SU-DHL-6 (cell line): Measurements from ENCODE around the gene TOP2B.

Source experiments
- H2AFZ ChIP-seq: fragments of 200-600 bp; sonication (generic); 2 replicates; pipeline ENCODE4 v1.6.1; 2014; ENCODE audit warnings: low read depth, mild to moderate bottlenecking, moderate library complexity, mixed read lengths, antibody characterized with exemption, low read length; ENCODE audit not compliant: severe bottlenecking
- H3F3A ChIP-seq: fragments of 200-600 bp; shearing (Covaris generic); 2 replicates; pipeline ENCODE4 v1.6.0; 2016; ENCODE audit warnings: antibody characterized with exemption, mild to moderate bottlenecking; ENCODE audit not compliant: insufficient read depth
- H3K27ac ChIP-seq: fragments of 200-600 bp; sonication (generic); 2 replicates; pipeline ENCODE4 v1.5.1; 2016; ENCODE audit warnings: low read depth, mild to moderate bottlenecking, low read length, moderate library complexity, mixed read lengths
- H3K27me3 ChIP-seq: fragments of 200-600 bp; sonication (generic), shearing (Covaris generic); 2 replicates; pipeline ENCODE4 v1.6.0; 2014; ENCODE audit warnings: mild to moderate bottlenecking, low read length
- H3K36me3 ChIP-seq: fragments of 200-600 bp; sonication (generic); 2 replicates; pipeline ENCODE4 v1.6.1; 2014; ENCODE audit warnings: mild to moderate bottlenecking, low read length, mixed read lengths
- H3K4me2 ChIP-seq: fragments of 300-600, 200-600 bp; shearing (Covaris generic), sonication (generic); 2 replicates; pipeline ENCODE4 v1.6.0; 2014; ENCODE audit warnings: low read length, low read depth, mild to moderate bottlenecking; ENCODE audit not compliant: poor library complexity, severe bottlenecking
- H3K4me3 ChIP-seq: fragments of 200-600 bp; sonication (generic); 2 replicates; pipeline ENCODE4 v1.5.1; 2014; ENCODE audit warnings: antibody characterized with exemption, low read length, mild to moderate bottlenecking, mixed read lengths; ENCODE audit not compliant: insufficient read depth, poor library complexity, severe bottlenecking
- H3K79me2 ChIP-seq: fragments of 200-600 bp; sonication (generic); 2 replicates; pipeline ENCODE4 v1.6.1; 2014; ENCODE audit warnings: mild to moderate bottlenecking, low read length, moderate library complexity; ENCODE audit not compliant: insufficient read depth
- H3K9ac ChIP-seq: fragments of 200-600 bp; sonication (generic); 2 replicates; pipeline ENCODE4 v1.7.0; 2014; ENCODE audit warnings: mild to moderate bottlenecking, low read length
- H3K9me2 ChIP-seq: fragments of 200-600 bp; sonication (generic); replicated peaks from 2 replicates; pipeline ENCODE4 v1.6.1; 2014; ENCODE audit warnings: low read length; ENCODE audit not compliant: insufficient read depth
- H3K9me3 ChIP-seq: fragments of 200-600 bp; sonication (generic); 2 replicates; pipeline ENCODE4 v1.6.1; 2014; ENCODE audit warnings: low read length, mixed read lengths; ENCODE audit not compliant: insufficient read depth
- H4K20me1 ChIP-seq: fragments of 200-600 bp; sonication (generic); 2 replicates; pipeline ENCODE4 v1.6.1; 2014; ENCODE audit warnings: low read depth, mild to moderate bottlenecking, antibody characterized with exemption, low read length, moderate library complexity, mixed read lengths
- EZH2phosphoT487 ChIP-seq: fragments of 200-600 bp; sonication (generic), shearing (Covaris generic); conservative IDR thresholded peaks from 2 replicates; pipeline ENCODE4 v1.6.1; 2018; ENCODE audit warnings: mild to moderate bottlenecking, antibody characterized with exemption, low read length, moderate library complexity, mixed read lengths
- TF ChIP-seq, protein P1 (sequence below): fragments of 200-600 bp; sonication (generic); IDR thresholded peaks from one replicate; pipeline ENCODE4 v1.5.1; 2017; ENCODE audit warnings: antibody characterized with exemption, mild to moderate bottlenecking, low read length, moderate library complexity; ENCODE audit not compliant: insufficient read depth, poor library complexity, severe bottlenecking

The TOP2B gene

GRCh38 chr3:25663347-25663868 is 1.3 kb downstream of the TOP2B start:
- peak overlapping the region; percentile 64 for H3K27ac ChIP-seq
- H3K4me3 ChIP-seq = peak overlapping the region; percentile 75

DNA sequence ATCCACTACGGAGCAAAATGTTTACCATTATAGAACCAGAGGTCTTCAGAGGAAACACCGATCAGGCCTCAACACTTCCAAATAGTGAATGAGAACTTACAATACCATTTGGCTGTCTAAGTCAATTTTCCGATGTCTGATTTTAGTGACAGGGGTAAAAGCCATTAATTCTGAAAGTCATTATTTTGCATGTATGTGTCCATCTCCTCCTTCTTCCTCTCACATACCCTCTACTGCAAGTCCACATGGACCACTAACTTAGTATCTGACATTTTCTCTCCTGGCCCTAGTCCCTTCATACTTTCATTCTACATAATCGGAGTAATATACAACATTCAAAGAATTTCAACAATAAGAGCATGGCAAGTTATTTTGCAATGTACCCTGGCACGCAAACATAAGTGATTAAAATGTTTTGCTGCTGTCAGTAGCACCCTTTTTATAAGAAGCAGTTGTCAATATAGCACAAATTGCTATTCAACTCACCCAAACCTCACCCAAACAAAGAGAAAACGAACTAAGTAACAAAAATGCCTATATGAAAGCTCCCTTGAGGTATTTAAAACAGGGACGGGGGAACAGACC is 1.9 kb downstream of the TOP2B start:
- Histone ChIP-seq H3K27me3 (no peaks in the 10 kb centered on the region), H3K9me2 (no peaks in the 10 kb centered on the region), H3K4me2 (peak overlapping the region; percentile 72), H2AFZ (no peak overlapping the region), H4K20me1 (peaks cover 35% of the 10 kb centered on the region), H3K27ac (no peak overlapping the region), H3K4me3 (peak overlapping the region; percentile 75), H3K9me3 (no peaks in the 10 kb centered on the region), H3K79me2 (peaks cover 54% of the 10 kb centered on the region), H3K9ac (peak overlapping the region; percentile 75), H3F3A (peaks cover 18% of the 10 kb centered on the region; the same call in 1 of the 2 replicates), H3K36me3 (no peaks in the 10 kb centered on the region)
- TF ChIP-seq, protein P1, sequence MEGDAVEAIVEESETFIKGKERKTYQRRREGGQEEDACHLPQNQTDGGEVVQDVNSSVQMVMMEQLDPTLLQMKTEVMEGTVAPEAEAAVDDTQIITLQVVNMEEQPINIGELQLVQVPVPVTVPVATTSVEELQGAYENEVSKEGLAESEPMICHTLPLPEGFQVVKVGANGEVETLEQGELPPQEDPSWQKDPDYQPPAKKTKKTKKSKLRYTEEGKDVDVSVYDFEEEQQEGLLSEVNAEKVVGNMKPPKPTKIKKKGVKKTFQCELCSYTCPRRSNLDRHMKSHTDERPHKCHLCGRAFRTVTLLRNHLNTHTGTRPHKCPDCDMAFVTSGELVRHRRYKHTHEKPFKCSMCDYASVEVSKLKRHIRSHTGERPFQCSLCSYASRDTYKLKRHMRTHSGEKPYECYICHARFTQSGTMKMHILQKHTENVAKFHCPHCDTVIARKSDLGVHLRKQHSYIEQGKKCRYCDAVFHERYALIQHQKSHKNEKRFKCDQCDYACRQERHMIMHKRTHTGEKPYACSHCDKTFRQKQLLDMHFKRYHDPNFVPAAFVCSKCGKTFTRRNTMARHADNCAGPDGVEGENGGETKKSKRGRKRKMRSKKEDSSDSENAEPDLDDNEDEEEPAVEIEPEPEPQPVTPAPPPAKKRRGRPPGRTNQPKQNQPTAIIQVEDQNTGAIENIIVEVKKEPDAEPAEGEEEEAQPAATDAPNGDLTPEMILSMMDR = no peak
- TF ChIP-seq EZH2phosphoT487 = no peak

More at GRCh38 chr3:25663347-25663868, 1.3 kb downstream of the TOP2B start:
- Histone ChIP-seq H3K36me3 (no peaks in the 10 kb centered on the region), H4K20me1 (peaks cover 35% of the 10 kb centered on the region), H3K9ac (peak overlapping the region; percentile 75), H3K4me2 (peak overlapping the region; percentile 72), H3K27me3 (no peaks in the 10 kb centered on the region), H3F3A (peaks cover 18% of the 10 kb centered on the region; the same call in 1 of the 2 replicates), H2AFZ (peak overlapping the region; percentile 68), H3K79me2 (peaks cover 54% of the 10 kb centered on the region), H3K9me2 (no peaks in the 10 kb centered on the region), H3K9me3 (no peaks in the 10 kb centered on the region)
- no peak for TF ChIP-seq EZH2phosphoT487
- TF ChIP-seq, protein P1 = no peak

- Histone ChIP-seq H3K27ac (no peak overlapping the region), H3K36me3 (no peaks in the 10 kb centered on the region), H3K9me3 (no peaks in the 10 kb centered on the region), H3K79me2 (peaks cover 63% of the 10 kb centered on the region), H3K27me3 (no peaks in the 10 kb centered on the region), H3F3A (peaks cover 18% of the 10 kb centered on the region; the same call in 1 of the 2 replicates), H3K9ac (0 out of 2 replicates have a peak overlapping the region, but pooled peaks have one; percentile 1), H3K9me2 (no peaks in the 10 kb centered on the region), H3K4me2 (peak overlapping the region; percentile 72), H3K4me3 (peak overlapping the region; percentile 75), H2AFZ (no peak overlapping the region), H4K20me1 (peaks cover 40% of the 10 kb centered on the region)
- TF ChIP-seq, protein P1 = no peak
- TF ChIP-seq EZH2phosphoT487 = no peak
These were observed 2.8 kb downstream of the TOP2B start for GRCh38 chr3:25661694-25662437.
